ENCODE data around the gene KRT9. TPM values are rescaled to one million over a fixed set of nuclear protein-coding genes. Genes with fewer than 3 reads are reported as not detected.
"Not testable (repeated sequence)": the region's sequence is repeated elsewhere in the genome, so short reads cannot be mapped to it uniquely, and the experiment has no call there.

KRT9 gene, protein sequence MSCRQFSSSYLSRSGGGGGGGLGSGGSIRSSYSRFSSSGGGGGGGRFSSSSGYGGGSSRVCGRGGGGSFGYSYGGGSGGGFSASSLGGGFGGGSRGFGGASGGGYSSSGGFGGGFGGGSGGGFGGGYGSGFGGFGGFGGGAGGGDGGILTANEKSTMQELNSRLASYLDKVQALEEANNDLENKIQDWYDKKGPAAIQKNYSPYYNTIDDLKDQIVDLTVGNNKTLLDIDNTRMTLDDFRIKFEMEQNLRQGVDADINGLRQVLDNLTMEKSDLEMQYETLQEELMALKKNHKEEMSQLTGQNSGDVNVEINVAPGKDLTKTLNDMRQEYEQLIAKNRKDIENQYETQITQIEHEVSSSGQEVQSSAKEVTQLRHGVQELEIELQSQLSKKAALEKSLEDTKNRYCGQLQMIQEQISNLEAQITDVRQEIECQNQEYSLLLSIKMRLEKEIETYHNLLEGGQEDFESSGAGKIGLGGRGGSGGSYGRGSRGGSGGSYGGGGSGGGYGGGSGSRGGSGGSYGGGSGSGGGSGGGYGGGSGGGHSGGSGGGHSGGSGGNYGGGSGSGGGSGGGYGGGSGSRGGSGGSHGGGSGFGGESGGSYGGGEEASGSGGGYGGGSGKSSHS
- total RNA-seq = not detected

DNA sequence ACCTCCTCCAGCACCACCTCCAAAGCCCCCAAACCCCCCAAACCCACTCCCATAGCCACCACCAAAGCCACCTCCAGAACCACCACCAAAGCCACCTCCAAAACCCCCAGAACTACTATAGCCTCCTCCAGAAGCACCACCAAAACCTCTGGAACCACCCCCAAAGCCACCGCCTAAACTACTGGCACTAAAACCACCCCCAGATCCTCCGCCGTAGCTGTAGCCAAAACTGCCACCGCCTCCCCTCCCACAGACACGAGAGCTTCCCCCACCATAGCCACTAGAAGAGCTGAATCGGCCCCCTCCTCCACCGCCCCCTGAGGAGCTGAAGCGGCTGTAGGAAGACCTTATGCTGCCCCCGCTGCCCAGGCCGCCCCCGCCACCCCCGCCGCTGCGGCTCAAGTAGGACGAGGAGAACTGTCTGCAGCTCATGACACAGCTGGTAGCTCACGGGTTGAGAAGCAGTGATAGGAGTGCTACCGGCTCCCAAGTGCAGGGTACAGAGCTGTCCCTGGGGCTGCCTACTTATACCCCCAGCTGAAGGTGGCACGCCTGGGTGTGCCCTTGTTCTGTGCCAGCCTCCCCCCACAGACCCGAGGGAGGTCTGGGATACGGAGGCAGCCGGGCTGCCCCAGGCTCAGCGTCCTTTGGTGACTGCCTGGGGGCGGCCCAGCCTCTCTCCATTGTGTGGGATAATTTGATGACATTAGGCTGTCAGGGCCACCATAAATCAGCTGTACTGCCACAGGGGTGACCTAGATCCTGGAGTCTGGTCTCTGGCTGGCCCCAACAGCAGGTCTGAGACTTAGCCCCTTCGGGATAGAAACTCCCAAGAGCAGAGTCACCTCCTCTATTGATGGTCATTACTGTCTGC lies at the start of gene KRT9:
TSS of gene KRT9 (minus strand) at position 499 of the 874 bp plus-strand sequence. CDS start at position 432, 67 bp downstream.
- Mint-ChIP-seq H3K27me3 (peaks cover 57% of the 10 kb centered on the region), H3K4me1 (peaks cover 8% of the 10 kb centered on the region), H3K36me3 (peaks cover 6% of the 10 kb centered on the region), H3K9me3 (peaks cover 12% of the 10 kb centered on the region), H3K4me3 (no peak within 1 kb of the TSS), H3K27ac (no peak within 1 kb of the TSS)
- no peak for DNase-seq

DNA sequence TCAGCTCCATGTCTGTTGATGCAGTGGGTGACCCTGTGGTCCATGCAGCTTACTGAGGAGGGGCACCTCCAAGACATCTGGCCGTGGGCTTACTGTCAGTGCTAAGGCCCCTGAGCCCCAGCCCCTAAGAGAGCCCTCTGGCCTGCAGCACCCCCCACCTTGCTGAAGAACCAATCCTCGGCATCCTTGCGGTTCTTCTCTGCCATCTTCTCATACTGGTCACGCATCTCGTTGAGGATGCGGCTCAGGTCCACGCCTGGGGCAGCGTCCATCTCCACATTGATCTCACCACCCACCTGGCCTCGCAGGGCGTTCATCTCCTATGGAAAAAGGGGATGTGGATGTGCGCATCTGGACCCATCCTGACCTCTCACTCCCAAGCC lies 49.6 kb upstream of the KRT9 start:
- not testable (repeated sequence) for H3K4me1 Mint-ChIP-seq, H3K9me3 Mint-ChIP-seq, H3K27me3 Mint-ChIP-seq, H3K36me3 Mint-ChIP-seq, H3K4me3 Mint-ChIP-seq, DNase-seq, H3K27ac Mint-ChIP-seq

DNA sequence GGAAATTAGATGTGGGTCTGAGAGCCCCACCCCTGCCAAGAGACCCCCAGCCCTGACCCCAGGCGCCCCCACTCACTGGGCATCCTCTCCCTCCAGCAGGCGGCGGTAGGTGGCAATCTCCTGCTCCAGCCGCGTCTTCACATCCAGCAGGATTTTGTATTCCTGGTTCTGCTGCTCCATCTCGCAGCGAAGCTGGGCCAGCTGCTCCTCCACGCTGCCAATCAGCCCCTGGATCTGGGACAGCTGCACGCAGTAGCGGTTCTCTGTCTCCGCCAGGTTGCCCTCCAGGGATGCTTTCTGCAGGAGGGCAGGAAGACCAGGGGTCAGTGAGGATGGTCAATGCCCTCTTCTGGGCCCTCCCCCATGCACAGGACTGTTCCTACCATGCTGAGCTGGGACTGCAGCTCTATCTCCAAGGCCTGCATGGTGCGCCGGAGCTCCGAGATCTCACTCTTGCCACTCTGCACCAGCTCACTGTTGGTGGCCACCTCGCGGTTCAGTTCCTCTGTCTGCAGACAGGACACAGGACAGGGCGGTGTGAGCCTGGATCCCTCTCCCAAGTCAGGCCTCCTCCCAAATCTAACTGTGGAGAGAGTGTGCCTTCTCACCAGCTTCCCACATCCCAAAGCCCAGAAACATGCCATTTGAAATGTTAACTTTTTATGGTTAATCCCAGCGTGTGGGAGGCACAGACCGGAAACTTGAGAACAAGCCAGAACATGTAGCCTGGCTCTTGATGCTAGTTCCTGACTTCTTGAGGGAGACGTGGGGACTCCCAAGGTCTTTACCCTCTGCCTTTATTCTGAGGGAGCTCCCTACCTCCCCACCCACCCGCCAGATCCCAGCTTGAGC lies 49.0 kb upstream of the KRT9 start:
- Mint-ChIP-seq H3K4me1 (no peaks in the 10 kb centered on the region), H3K36me3 (no peaks in the 10 kb centered on the region), H3K27me3 (peaks cover 2% of the 10 kb centered on the region), H3K9me3 (no peaks in the 10 kb centered on the region), H3K27ac (no peak overlapping the region), H3K4me3 (no peak overlapping the region)
- no peak for DNase-seq

DNA sequence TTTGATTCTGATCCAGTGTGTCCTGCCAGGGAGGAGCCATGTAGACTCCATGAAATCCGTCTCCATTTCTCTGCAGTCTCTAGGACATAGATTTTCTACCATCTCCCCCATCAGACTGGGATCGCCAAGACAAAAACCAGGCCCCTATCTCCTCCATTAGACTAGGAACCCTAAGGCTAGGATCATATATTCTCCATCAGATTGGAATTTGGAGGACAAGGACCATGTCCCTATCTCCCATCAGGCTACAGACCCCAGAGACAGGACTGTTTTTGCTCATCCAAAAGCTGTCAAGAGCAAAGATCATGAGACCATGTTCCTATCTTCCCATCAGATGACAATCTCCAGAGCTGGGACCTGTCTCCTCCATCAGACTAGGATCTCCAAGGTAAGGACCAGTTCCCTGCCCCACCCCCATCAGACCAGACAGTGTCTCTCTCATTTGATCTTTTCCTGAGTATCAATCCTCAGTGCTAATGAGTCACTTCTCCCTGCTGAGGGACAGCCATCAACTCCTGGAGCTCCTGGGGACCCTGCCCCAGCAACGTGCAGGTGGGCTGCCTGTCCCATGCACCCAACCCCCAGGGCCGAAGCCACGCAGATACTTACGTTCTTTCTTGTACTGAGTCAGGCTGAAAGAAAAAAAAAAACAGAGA lies 48.2 kb upstream of the KRT9 start:
- H3K9me3 Mint-ChIP-seq, H3K4me1 Mint-ChIP-seq, H3K36me3 Mint-ChIP-seq, H3K4me3 Mint-ChIP-seq, DNase-seq, H3K27me3 Mint-ChIP-seq, H3K27ac Mint-ChIP-seq: not testable (repeated sequence)

DNA sequence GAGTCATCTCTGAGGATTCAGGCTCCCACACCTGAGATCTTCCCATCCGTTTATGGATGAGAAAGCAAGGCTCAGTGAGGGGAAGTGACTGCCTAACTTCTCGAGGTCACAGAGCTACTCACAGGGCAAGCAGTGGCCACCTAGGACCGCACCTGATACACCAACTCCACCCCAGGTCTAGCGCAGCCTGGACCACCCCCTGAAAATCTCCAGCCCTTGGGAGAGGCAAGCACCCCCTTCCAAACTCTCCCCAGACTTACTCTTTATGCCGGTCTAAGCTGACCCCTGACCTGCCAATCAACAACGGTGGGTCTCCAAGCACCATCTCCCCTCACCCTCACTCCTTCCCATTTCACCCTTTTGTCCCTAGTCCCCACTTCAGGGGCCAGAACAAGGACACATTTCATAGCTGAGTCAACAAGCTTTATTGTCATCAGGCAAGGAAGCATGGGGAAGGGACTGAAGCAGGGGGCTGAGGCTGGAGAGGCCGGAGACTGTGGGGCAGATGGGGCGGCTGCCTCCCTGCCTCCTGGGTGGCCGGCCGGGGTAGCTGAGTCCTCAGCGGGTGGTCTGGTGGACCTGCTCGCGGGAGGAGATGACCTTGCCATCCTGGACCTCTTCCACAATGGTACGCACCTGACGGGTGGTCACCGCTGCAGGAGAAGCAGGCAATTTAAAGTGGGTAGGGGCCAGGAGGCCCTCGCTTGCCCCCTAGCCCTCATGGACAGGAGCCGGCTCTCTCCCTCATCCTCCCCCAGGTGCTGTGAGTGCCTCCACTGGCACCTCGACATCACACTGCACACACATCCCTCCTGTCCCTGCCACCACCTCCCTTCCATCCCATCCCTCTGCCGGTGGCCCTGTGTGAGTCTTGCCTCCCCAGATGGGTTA lies 47.4 kb upstream of the KRT9 start:
- H3K9me3 Mint-ChIP-seq = no peaks in the 10 kb centered on the region
- no peak overlapping the region for H3K27ac Mint-ChIP-seq
- no peaks in the 10 kb centered on the region for H3K4me1 Mint-ChIP-seq
- no peak for DNase-seq
- H3K36me3 Mint-ChIP-seq = no peaks in the 10 kb centered on the region
- H3K4me3 Mint-ChIP-seq = no peak overlapping the region
- H3K27me3 Mint-ChIP-seq = peaks cover 2% of the 10 kb centered on the region

DNA sequence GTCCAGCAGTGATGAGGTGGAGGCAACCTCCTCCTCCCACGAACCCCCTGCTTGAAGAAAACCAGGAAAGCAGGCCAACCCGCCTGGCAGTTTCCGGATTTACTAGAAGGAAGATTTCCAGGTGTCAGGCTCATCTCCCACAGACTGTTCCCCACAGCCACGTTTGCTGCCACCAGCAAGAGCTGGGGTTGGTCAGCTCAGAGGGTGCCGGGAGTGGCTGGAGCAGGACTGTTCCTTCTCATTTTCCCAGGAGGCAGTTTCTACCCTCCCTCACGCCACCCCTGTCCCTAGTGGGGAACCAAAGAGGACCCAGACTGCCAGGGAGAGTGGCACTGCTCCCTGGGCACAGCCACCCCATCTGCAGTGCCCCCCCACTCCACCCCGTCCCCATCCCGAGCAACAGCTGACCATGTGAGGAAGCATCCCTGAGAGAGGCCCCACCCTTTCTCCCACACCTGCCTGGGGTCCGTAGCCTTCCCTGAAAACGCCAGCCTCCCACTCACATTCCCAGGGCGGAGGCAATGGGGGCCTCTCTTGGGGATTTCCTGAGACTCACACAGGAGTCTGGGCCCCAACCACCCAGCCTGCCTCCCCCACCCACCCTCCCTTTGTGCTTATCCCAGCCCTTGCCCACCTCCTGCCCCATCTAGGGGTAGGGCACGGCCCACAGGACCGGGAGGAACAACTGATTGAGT lies 46.6 kb upstream of the KRT9 start:
- Mint-ChIP-seq H3K36me3 (no peaks in the 10 kb centered on the region), H3K9me3 (no peaks in the 10 kb centered on the region), H3K27ac (no peak overlapping the region), H3K27me3 (peaks cover 2% of the 10 kb centered on the region), H3K4me1 (no peaks in the 10 kb centered on the region), H3K4me3 (no peak overlapping the region)
- DNase-seq = no peak

DNA sequence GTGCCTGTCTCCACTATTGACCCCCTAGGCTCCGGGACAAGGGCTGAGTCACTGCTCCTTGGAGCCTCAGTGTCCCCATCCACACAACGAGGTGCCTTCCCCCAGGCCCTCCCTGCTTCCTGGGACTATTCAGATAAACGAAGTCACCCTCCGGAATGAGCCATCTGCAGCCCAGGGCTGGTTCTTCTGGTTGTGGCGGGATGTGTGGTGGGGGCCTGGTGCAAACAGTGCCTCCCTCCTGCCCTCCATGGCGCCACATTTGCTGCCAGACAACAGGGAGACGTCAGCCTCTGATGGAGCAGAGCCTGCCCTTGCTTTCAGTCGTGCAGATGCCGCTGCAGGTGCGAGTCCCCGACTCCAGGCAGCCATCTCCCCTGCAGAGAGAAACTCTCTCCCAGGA lies 45.8 kb upstream of the KRT9 start:
- Mint-ChIP-seq H3K4me3 (no peak overlapping the region), H3K36me3 (no peaks in the 10 kb centered on the region), H3K9me3 (no peaks in the 10 kb centered on the region), H3K27me3 (peaks cover 2% of the 10 kb centered on the region), H3K27ac (no peak overlapping the region), H3K4me1 (no peaks in the 10 kb centered on the region)
- DNase-seq = no peak

DNA sequence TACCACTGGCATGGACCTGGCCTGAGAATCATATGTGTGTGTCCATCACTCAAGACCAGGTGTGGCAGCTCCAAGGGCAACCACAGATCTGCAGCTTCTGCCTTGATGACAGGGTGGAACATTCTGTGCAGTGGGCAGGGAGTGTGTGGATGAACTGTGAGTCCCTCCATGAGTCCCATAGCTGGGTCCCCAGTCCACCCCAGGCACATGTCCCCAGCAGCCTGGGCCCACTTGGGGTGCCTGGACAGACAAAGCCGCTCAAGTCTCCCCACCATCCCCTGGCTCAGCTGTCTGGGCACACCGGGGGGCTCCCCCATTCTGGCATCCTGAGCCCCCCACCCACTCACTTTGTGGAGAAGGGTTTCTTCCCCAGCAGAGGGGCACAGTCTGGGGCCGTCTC lies 45.3 kb upstream of the KRT9 start:
- no peaks in the 10 kb centered on the region for H3K36me3 Mint-ChIP-seq
- no peaks in the 10 kb centered on the region for H3K9me3 Mint-ChIP-seq
- no peak for DNase-seq
- H3K4me1 Mint-ChIP-seq = no peaks in the 10 kb centered on the region
- no peak overlapping the region for H3K4me3 Mint-ChIP-seq
- peaks cover 2% of the 10 kb centered on the region for H3K27me3 Mint-ChIP-seq
- no peak overlapping the region for H3K27ac Mint-ChIP-seq

DNA sequence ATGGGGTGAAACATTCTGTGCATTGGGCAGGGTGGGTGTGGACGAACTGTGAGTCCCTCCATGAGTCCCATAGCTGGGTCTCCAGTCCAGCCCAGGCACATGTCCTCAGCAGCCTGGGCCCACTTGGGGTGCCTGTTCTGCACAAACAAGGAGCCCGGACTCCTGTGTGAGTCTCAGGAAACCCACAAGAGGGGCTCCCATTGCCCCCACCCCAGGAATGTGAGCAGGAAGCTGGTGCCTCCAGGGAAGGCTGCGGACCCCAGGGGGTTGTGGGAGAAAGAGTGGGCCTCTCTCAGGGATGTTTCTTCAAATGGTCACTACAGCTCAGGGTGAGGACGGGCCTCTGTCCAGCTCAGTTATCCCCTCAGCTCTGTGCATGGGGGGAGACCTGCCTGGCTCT lies 44.6 kb upstream of the KRT9 start:
- not testable (repeated sequence) for H3K36me3 Mint-ChIP-seq, H3K4me3 Mint-ChIP-seq, H3K27me3 Mint-ChIP-seq, H3K9me3 Mint-ChIP-seq, DNase-seq, H3K27ac Mint-ChIP-seq, H3K4me1 Mint-ChIP-seq

DNA sequence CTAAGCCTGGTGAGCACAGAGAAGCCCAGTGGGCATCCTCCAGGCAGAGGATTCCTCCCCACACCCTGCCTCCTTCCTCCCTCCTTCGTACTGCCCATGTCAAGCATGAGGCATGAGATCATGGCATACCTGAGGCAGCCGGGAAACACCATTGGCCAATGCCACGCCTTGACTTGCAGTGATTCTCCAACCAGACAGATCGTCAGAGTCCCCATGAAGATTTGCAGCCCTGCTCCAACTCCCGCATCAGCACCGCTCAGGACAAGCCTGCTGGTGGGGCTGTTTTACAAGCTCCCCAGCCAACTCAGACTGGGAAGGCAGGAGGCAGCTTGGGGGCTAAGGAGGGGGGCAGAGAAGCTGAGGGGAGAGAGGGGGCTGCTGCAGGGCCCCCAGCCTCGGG lies 43.6 kb upstream of the KRT9 start:
- Mint-ChIP-seq H3K4me3 (no peak overlapping the region), H3K9me3 (no peaks in the 10 kb centered on the region), H3K27me3 (peaks cover 2% of the 10 kb centered on the region), H3K36me3 (no peaks in the 10 kb centered on the region), H3K27ac (no peak overlapping the region), H3K4me1 (no peaks in the 10 kb centered on the region)
- no peak for DNase-seq

DNA sequence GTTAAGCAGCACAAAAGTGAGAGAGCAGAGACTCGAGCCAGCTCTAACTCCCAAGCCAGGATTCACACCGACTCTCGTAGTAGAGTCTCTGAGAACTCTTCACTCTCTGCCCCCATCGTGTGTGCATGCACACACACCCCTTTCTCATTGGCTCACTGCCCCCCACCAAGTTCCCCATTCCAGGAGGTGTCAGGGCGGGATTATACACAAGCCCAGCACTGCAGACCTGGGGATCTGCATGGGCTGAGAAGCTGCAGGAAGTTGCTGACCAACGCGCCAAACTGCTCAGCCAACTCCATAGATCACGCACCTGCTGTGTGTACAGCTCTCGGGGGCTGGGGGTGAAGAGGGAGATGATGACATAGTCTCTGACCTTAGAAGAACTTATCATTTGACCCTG lies 42.9 kb upstream of the KRT9 start:
- H3K4me1 Mint-ChIP-seq, H3K27me3 Mint-ChIP-seq, H3K27ac Mint-ChIP-seq, H3K4me3 Mint-ChIP-seq, H3K9me3 Mint-ChIP-seq, H3K36me3 Mint-ChIP-seq, DNase-seq: not testable (repeated sequence)

DNA sequence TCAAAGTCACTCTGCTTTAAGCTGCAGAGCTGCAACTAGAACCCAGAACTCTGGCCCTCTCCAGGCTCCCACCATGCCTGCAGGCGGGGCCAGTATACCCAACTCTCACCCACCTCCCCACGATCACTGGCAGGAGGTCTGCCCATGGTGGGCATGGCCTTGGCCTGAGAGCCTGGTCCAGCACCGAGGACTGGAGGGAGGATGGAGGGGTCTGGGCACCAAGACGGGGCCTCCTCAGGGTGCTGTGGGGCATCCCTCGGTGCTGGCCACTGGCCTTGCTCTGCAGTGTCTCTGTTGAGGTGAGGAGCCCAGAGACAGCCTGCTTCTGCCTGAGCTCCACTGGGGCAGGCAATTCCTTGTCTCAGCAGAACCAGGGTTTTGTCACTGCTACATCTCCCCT lies 42.2 kb upstream of the KRT9 start:
- Mint-ChIP-seq H3K27ac (no peak overlapping the region), H3K36me3 (no peaks in the 10 kb centered on the region), H3K9me3 (no peaks in the 10 kb centered on the region), H3K4me3 (no peak overlapping the region), H3K27me3 (peaks cover 8% of the 10 kb centered on the region), H3K4me1 (no peaks in the 10 kb centered on the region)
- no peak for DNase-seq

All from activated naive CD8-positive, alpha-beta T cell treated with anti-CD3 and anti-CD28 coated beads for 36 hours (primary cell).